Measurements from ENCODE around the gene LMX1A.

The LMX1A gene

GRCh38 chr1:165248969-165249571, 107.4 kb downstream of the LMX1A start:
- TF ChIP-seq ZFX (IDR thresholded peaks at IDR 0.05) (no peak), CTCF (conservative IDR thresholded peaks at IDR 0.05) (no peak)
- H3K27ac ChIP-seq, result no peak overlapping the region

- TF ChIP-seq CTCF (conservative IDR thresholded peaks at IDR 0.05) (no peak), ZFX (IDR thresholded peaks at IDR 0.05) (no peak)
- H3K27ac ChIP-seq, result no peak overlapping the region
These were observed 114.6 kb downstream of the LMX1A start for GRCh38 chr1:165241952-165242351.

- no peak for TF ChIP-seq ZFX (IDR thresholded peaks at IDR 0.05)
- no peak overlapping the region for H3K27ac ChIP-seq
These were observed 115.2 kb downstream of the LMX1A start for GRCh38 chr1:165241321-165241720.

GRCh38 chr1:165240492-165240891, 116.0 kb downstream of the LMX1A start:
- TF ChIP-seq CTCF (conservative IDR thresholded peaks at IDR 0.05), result no peak
- TF ChIP-seq ZFX (IDR thresholded peaks at IDR 0.05), result no peak
- H3K27ac ChIP-seq, result no peak overlapping the region

- no peak for TF ChIP-seq CTCF (conservative IDR thresholded peaks at IDR 0.05)
- no peak for TF ChIP-seq ZFX (IDR thresholded peaks at IDR 0.05)
- no peak overlapping the region for H3K27ac ChIP-seq
These were observed 116.6 kb downstream of the LMX1A start for GRCh38 chr1:165239873-165240272.

- no peak overlapping the region for H3K27ac ChIP-seq
- TF ChIP-seq ZFX (IDR thresholded peaks at IDR 0.05) (no peak), CTCF (conservative IDR thresholded peaks at IDR 0.05) (no peak)
These were observed 120.7 kb downstream of the LMX1A start for GRCh38 chr1:165235777-165236291.

GRCh38 chr1:165235155-165235776, 121.2 kb downstream of the LMX1A start:
- no peak for TF ChIP-seq ZFX (IDR thresholded peaks at IDR 0.05)
- TF ChIP-seq CTCF (conservative IDR thresholded peaks at IDR 0.05), result no peak
- no peak overlapping the region for H3K27ac ChIP-seq

GRCh38 chr1:165234149-165234548, 122.4 kb downstream of the LMX1A start:
- TF ChIP-seq ZFX (IDR thresholded peaks at IDR 0.05) (no peak), CTCF (conservative IDR thresholded peaks at IDR 0.05) (no peak)
- no peak overlapping the region for H3K27ac ChIP-seq
